Neutrophil (primary cell): ENCODE measurements around the gene SLIT3.

Source experiments
- H3K27ac ChIP-seq: fragments of 200-600 bp; sonication (generic); 2 replicates; pipeline ENCODE4 v1.5.1; 2016; ENCODE audit warnings: mild to moderate bottlenecking, moderate library complexity
- H3K27me3 ChIP-seq: fragments of 200-600 bp; sonication (generic); 2 replicates; pipeline ENCODE4 v1.6.0; 2016; ENCODE audit warnings: mild to moderate bottlenecking
- H3K36me3 ChIP-seq: fragments of 200-600 bp; sonication (generic); 2 replicates; pipeline ENCODE4 v1.5.1; 2017
- H3K4me1 ChIP-seq, 2 experiments: fragments of 200-600 bp in 1 of 2; sonication (generic) in 1 of 2; 1 replicate in 1 of 2; 2 replicates in 1 of 2; pipeline versions ENCODE4 v1.5.1 to v1.6.1; 2013 to 2016; ENCODE audit warnings: low read depth in 1 of 2, low read length in 1 of 2, mild to moderate bottlenecking in 1 of 2, moderate library complexity in 1 of 2; ENCODE audit not compliant: control insufficient read depth in 1 of 2, insufficient read depth in 1 of 2
- H3K4me3 ChIP-seq, 2 experiments: fragments of 200-600 bp in 1 of 2; sonication (generic) in 1 of 2; 1 replicate in 1 of 2; 2 replicates in 1 of 2; pipeline ENCODE4 v1.5.1; 2013 to 2016; ENCODE audit warnings: low read depth in 1 of 2, low read length in 1 of 2, mild to moderate bottlenecking in 1 of 2, moderate library complexity in 1 of 2
- H3K9me3 ChIP-seq: fragments of 200-600 bp; sonication (generic); 2 replicates; pipeline ENCODE4 v1.5.1; 2016
- CTCF ChIP-seq: fragments of 200-600 bp; sonication (generic); IDR thresholded peaks from 2 replicates; pipeline ENCODE4 v1.5.1; 2016; ENCODE audit warnings: antibody characterized with exemption

Gene SLIT3

GRCh38 chr5:168710706-168711105, 590.2 kb downstream of the SLIT3 start:
- Histone ChIP-seq H3K27ac (no peak overlapping the region), H3K9me3 (no peaks in the 10 kb centered on the region), H3K4me1 (no peaks in the 10 kb centered on the region), H3K4me3 (no peak overlapping the region), H3K36me3 (no peaks in the 10 kb centered on the region), H3K27me3 (no peaks in the 10 kb centered on the region)
- no peak for TF ChIP-seq CTCF

- no peaks in the 10 kb centered on the region for H3K4me1 ChIP-seq
- no peak overlapping the region for H3K4me3 ChIP-seq
- TF ChIP-seq CTCF: no peak
- H3K36me3 ChIP-seq: no peaks in the 10 kb centered on the region
- H3K27ac ChIP-seq: no peak overlapping the region
- no peaks in the 10 kb centered on the region for H3K9me3 ChIP-seq
- no peaks in the 10 kb centered on the region for H3K27me3 ChIP-seq
Measured at GRCh38 chr5:168707716-168708695, 592.9 kb downstream of the SLIT3 start.

- no peak for TF ChIP-seq CTCF
- Histone ChIP-seq H3K36me3 (no peaks in the 10 kb centered on the region), H3K27ac (no peak overlapping the region), H3K27me3 (no peaks in the 10 kb centered on the region), H3K4me3 (no peak overlapping the region), H3K9me3 (no peaks in the 10 kb centered on the region), H3K4me1 (no peaks in the 10 kb centered on the region)
Measured at GRCh38 chr5:168706655-168707069, 594.3 kb downstream of the SLIT3 start.

GRCh38 chr5:168705321-168705720, 595.6 kb downstream of the SLIT3 start:
- Histone ChIP-seq H3K4me3 (no peak overlapping the region), H3K36me3 (no peaks in the 10 kb centered on the region), H3K9me3 (no peaks in the 10 kb centered on the region), H3K4me1 (no peaks in the 10 kb centered on the region), H3K27me3 (no peaks in the 10 kb centered on the region), H3K27ac (no peak overlapping the region)
- no peak for TF ChIP-seq CTCF

GRCh38 chr5:168702511-168702910, 598.4 kb downstream of the SLIT3 start:
- H3K27me3 ChIP-seq: no peaks in the 10 kb centered on the region
- no peaks in the 10 kb centered on the region for H3K4me1 ChIP-seq
- no peaks in the 10 kb centered on the region for H3K36me3 ChIP-seq
- TF ChIP-seq CTCF: no peak
- H3K27ac ChIP-seq: no peak overlapping the region
- no peaks in the 10 kb centered on the region for H3K9me3 ChIP-seq
- no peak overlapping the region for H3K4me3 ChIP-seq
